ENCODE measurements around the gene MYO1G.
A peak's percentile ranks its signal among the peaks of the same experiment; 100 is the strongest.

Gene MYO1G

DNA sequence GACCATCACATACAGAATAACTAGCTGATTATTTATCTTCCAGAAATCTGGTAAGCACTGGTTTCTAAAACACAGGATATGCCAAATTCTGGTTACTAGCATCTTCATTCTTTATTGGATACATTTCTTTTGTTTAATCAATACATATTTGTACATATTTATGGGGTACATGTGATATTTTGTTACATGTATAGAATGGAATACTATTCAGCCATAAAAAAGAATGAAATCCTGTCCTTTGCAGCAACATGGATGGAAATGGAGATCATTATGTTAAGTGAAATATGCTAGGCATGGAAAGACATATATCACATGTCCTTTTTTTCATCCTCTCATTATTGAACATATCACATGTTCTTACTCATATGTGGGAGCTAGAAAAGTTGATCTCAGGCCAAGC is 60.8 kb downstream of the MYO1G start:
- Mint-ChIP-seq H3K27ac (no peak overlapping the region), H3K4me3 (no peak overlapping the region), H3K36me3 (no peaks in the 10 kb centered on the region), H3K27me3 (no peaks in the 10 kb centered on the region), H3K9me3 (ENCODE audit: low read depth) (no peaks in the 10 kb centered on the region), H3K4me1 (ENCODE audit: low read depth) (peaks cover 32% of the 10 kb centered on the region)

DNA sequence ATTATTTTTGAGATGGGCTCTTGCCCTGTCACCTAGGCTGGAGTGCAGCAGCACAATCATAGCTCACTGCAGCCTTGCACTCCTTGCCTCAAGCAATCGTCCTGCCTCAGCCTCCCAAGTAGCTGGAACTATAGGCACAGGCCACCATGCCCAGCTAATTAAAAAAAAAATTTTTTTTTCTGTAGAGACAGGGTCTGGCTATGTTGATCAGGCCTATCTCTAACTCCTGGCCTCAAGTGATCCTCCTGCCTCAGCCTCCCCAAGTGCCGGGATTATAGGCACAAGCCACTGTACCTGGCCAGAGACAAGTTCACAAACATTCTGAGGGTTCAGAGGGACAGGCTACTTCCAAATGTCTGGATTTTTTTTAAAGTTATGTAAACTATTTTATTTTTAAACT is 61.4 kb downstream of the MYO1G start:
- no peak overlapping the region for H3K4me3 Mint-ChIP-seq
- H3K27ac Mint-ChIP-seq = no peak overlapping the region
- H3K36me3 Mint-ChIP-seq = no peaks in the 10 kb centered on the region
- H3K9me3 Mint-ChIP-seq (ENCODE audit: low read depth) = no peaks in the 10 kb centered on the region
- H3K27me3 Mint-ChIP-seq = no peaks in the 10 kb centered on the region
- peaks cover 32% of the 10 kb centered on the region for H3K4me1 Mint-ChIP-seq (ENCODE audit: low read depth)

DNA sequence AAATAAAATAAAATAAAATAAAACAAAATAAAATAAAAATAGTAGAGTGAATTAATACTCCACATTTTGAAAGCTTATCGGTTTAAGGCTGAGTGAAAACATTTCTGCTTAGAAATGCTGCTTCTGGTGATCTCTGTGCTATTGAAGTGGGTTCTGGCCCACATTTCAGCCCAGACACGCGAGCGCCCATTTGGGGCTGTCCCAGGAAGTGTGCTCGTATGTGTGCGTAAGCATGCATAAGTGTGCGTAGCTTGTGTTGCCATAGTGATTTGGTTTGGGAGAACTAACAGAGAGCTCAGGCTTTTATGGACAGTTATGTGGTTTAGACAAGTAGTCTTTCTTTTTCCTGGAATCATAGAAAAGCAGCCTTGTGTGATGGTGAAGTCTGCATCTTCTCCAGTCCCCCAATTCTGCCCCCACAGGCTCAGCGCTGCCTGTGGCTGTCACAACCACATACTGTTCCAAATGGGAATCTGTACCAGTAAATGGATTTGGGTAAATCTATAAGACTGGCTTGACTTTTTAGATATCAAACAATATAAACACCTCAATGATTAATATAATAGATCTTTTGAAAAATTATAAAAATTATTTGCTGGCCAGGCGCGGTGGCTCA is 63.7 kb downstream of the MYO1G start:
- H3K36me3 Mint-ChIP-seq = no peaks in the 10 kb centered on the region
- H3K9me3 Mint-ChIP-seq (ENCODE audit: low read depth) = no peaks in the 10 kb centered on the region
- no peaks in the 10 kb centered on the region for H3K27me3 Mint-ChIP-seq
- peak overlapping the region; percentile 59 for H3K4me3 Mint-ChIP-seq
- peak overlapping the region; percentile 84 for H3K27ac Mint-ChIP-seq
- H3K4me1 Mint-ChIP-seq (ENCODE audit: low read depth) = peaks cover 23% of the 10 kb centered on the region

DNA sequence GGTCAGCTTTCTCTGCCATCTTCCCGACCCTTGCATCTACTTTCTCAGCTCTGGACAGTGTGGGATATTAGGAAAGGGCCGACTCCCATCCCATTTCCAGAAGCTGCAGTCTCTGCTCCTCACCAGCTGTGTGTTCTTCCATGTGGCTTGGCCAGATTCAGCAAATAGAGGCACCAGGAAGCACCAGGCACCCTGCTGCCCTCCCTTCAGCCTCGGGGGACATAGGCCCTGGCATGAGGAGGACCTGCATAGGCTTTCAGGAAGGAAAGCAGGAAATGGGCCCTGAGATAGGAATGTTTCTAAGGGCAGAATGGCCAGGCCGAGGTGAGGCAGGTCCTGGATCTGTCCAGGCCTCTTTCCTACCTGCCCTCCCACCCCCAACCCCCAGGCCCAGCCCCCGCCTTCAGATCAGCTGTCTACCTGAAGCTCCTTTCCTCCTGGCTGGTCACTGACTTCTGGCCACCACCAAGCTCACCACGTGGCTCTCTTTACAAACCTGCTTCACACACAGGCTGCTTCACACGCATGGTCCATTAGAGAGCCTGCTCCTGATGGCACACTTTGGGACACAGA is 66.0 kb downstream of the MYO1G start:
- Mint-ChIP-seq H3K27ac (peak overlapping the region; percentile 92), H3K9me3 (ENCODE audit: low read depth) (no peaks in the 10 kb centered on the region), H3K4me3 (no peak overlapping the region), H3K27me3 (no peaks in the 10 kb centered on the region), H3K36me3 (no peaks in the 10 kb centered on the region), H3K4me1 (ENCODE audit: low read depth) (peaks cover 17% of the 10 kb centered on the region)
